ENCODE measurements around the gene PHF20.
"Not testable (repeated sequence)": the region's sequence is repeated elsewhere in the genome, so short reads cannot be mapped to it uniquely, and the experiment has no call there.

The PHF20 gene

DNA sequence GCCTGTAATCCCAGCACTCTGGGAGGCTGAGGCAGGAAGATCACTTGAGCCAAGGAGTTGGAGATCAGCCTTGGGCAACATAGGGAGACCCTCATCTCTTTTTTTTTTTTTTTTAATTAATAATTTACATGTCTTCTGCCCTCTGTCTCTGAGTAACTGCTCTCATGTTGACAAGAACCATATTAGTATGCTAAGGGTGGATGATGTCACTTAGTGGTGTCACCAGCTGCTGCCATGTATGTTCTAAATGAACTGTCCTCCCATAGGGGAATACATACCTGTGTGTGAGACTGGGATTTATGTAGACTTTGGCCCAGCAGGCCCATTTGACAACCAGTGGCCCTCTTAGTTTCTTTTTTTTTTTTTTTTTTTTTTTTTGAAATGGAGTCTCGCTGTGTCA lies 116.8 kb downstream of the PHF20 start:
- DNase-seq = no peak

- DNase-seq = no peak
Measured at GRCh38 chr20:35891375-35891774, 119.6 kb downstream of the PHF20 start.

GRCh38 chr20:35892871-35893270 lies 121.1 kb downstream of the PHF20 start:
- no peak for DNase-seq

- no peak for DNase-seq
Measured at GRCh38 chr20:35893942-35894341, 122.1 kb downstream of the PHF20 start.

GRCh38 chr20:35895516-35895915 lies 123.7 kb downstream of the PHF20 start:
- not testable (repeated sequence) for DNase-seq

- DNase-seq = no peak
Measured at GRCh38 chr20:35899064-35899463, 127.2 kb downstream of the PHF20 start.

DNA sequence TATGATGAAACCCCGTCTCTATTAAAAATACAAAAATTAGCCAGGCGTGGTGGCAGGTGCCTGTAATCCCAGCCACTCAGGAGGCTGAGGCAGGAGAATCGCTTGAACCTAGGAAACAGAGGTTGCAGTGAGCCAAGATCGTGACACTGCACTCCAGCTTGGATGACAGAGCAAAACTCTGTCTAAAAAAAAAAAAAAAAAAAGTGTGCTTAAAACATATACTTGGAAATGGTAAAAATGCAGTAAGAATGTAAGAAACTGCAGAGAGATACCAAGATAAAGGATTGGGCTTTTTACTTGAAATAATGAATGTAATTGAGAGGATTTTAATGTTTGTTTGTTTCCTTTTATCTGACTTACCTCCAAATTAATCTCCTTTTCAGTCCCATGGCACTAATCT lies 129.4 kb downstream of the PHF20 start:
- DNase-seq = not testable (repeated sequence)

- DNase-seq = no peak
Measured at GRCh38 chr20:35901678-35902544, 130.1 kb downstream of the PHF20 start.

GRCh38 chr20:35902545-35902941 lies 130.7 kb downstream of the PHF20 start:
- DNase-seq = no peak

DNA sequence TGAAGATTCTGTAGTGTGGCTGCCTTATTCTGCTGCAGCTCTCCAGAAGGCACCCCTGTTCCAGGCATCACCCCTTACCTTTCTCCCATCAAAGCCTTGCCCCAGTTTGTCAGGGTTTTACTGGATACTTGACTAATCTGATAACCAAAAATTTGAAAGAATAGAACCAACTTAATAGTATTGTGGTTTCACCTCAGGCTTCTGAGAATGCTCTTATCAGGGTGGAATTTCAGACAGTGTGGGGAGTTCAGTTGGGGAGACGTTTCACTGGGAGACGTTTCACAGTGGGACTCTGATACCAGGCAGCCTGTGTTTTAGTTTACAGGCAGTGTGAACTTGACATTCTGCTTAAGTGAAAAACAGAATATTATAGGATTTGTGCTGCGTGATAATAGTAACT lies 132.0 kb downstream of the PHF20 start:
- DNase-seq = no peak

DNA sequence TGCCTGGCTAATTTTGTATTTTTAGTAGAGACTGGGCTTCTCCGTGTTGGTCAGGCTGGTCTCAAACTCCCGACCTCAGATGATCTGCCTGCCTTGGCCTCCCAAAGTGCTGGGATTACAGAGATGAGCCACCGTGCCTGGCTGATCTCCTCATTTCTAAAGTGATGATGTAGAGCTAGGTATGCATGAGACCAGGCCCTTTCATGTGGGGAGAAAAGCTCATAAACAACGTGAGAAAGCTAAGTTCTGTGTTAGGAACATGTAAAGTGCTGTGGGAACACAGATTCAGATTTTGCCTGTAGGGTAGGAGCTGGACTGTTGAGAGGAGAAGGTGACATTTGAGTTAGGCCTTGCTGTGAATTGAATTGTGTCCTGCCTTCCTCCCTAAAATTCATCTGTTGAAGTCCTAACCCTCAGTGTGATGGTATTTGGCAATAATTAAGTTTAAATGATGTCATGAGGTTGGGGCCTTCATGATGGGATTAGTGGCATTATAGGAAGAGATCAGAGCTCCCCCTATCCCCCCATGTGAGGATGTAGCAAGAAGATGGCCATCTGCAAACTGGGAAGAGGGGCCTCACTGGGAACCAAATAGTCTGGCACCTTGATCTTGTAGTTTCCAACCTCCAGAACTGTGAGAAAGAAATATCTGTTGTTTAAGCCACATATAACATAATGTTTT lies 133.3 kb downstream of the PHF20 start:
- DNase-seq = no peak

- DNase-seq = no peak
Measured at GRCh38 chr20:35907017-35907701, 135.3 kb downstream of the PHF20 start.

- DNase-seq = no peak
Measured at GRCh38 chr20:35908007-35908406, 136.2 kb downstream of the PHF20 start.

- no peak for DNase-seq
Measured at GRCh38 chr20:35909176-35909575, 137.4 kb downstream of the PHF20 start.

DNA sequence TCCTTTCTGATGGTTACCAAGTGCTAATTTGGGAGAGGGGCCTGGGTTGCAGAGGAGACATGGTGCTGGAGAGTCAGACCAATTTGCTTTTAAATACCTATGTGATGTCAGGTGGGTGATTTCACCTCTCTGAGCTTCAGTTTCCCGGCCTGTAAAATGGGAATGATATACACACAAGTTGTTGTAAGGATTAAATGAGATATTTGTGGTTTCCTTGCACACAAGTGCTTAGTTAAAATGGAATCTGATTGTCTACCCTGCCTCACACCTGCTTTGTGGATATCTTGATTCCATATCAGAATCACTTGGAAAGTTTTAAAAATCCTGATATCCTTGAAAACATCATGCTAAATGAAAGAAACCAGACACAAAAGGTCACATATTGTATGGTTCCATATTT lies 138.0 kb downstream of the PHF20 start:
- no peak for DNase-seq

- DNase-seq = no peak
Measured at GRCh38 chr20:35910254-35910653, 138.4 kb downstream of the PHF20 start.

DNA sequence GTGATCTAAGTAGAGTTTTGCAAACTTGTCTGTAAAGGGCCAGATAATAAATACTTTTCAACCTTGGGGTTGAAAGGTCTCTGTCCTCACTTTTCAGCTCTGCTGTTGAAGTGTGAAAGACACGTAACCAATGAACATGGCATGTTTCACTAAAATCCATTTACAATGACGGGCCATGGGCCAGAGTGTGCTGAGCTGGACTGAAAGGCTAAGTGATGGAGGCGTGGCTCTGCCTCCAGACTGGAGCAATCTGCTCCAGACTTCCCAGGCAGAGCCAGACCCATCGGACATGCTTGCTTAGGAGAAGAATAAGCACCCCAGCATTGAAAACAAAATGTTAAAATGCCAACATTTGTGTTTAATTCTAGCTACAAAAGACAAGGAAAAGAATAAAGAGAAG lies 141.1 kb downstream of the PHF20 start:
- no peak for DNase-seq

DNA sequence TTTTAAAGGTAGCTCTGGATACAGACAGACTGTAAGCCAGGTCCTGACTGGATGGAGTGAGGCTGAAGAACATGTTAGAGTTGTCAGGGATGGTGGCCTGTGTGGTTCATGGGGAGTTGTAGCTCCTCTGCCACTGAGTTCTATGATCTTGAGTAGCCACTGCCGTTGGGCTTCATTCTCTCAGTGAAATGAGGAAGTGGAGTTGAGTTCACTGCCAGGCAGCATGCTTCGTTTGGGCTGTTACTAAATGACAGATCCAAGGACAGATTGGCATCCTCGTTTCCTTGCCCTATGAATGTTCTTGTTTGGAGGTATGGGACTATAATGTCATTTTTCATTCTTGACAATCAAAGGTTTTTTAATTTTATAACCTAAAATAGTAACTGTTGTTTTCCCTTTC lies 145.3 kb downstream of the PHF20 start:
- no peak for DNase-seq

DNA sequence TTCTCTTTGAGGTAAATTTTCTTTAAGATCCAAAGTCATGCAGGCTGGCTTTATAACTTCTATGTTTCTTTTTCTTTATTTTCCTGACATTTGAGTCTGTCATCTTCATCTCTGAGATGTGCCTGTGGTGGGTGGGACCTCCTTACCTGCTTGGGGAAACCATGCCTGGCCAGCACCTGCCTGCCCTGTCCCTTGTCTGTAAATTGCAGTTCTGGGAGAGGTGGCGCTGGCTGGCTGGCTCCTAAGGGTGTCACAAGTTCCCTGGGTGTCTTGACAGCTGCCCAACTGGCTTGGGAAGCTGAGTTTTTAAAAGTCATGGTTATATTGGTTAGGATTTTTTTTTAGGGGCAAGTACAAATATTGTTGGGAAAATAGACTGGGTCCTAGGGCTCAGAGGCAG lies 146.2 kb downstream of the PHF20 start:
- no peak for DNase-seq

GRCh38 chr20:35920523-35920922 lies 148.7 kb downstream of the PHF20 start:
- no peak for DNase-seq

- no peak for DNase-seq
Measured at GRCh38 chr20:35929301-35929700, 157.5 kb downstream of the PHF20 start.

DNA sequence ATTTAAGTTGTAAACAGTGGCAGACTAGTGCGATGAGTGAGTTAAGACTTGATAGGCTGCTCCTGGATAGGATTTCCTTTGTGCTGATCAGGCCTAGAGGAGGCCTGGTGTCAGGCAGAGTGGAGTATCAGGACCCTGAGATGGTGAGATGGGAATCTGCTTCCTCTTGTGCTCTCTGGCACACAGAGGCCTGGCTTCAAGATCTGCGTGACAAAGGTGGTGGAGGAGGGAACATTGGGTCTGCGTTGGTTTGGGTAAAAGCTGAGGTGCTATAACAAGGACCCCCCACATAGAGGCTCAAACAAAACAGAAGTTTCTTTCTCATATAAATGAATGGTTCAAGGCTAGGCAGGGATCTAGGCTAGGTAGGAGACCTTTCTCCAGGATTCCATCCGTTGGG lies 162.2 kb downstream of the PHF20 start:
- no peak for DNase-seq

GRCh38 chr20:35939264-35939663 lies 167.4 kb downstream of the PHF20 start:
- no peak for DNase-seq

GRCh38 chr20:35941620-35942019 lies 169.8 kb downstream of the PHF20 start:
- DNase-seq = no peak

All from activated effector memory CD4-positive, alpha-beta T cell treated with Interleukin-2 at 50 U/mL for 16 hours (primary cell).